Measurements from ENCODE around the gene DPYD.

GRCh38 chr1:97560714-97561113 is 360.1 kb downstream of the DPYD start:
- no peak for TF ChIP-seq CTCF (IDR thresholded peaks at IDR 0.05)
- TF ChIP-seq POLR2A (IDR thresholded peaks at IDR 0.05): no peak

Measured in ovary (tissue), 3 donors.